ENCODE measurements around the gene CDC27. TPM values are rescaled to one million over a fixed set of nuclear protein-coding genes. Genes with fewer than 3 reads are reported as not detected.

CDC27 gene
- total and polyA plus RNA-seq, 2 of the 4 experiments (the other 2 are of a cell fraction), result 47.7 to 190 TPM

DNA sequence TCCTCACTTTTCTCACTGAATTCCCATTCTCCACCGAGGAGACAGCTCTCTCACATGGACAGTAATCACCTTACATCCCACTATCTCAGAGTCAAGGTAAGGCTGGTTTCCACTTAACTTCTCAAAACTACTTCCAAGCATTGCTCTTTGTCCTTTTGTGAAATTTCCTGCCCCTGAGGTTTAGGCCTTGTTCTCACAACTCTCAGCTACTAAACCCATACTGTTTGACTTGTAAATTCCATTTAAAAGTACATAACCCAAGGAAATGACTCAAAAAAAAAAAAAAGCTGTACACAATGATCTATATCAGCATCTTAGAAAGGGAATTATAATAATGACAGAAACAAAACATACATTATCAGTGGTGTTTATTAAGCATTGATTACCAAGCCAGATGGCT, 8.8 kb downstream of the CDC27 start:
- Histone ChIP-seq H4K8ac (ENCODE audit: low read depth in 2 of 2, low read length in 2 of 2) (no peak overlapping the region), H3K27ac (ENCODE audit: insufficient read depth, low read length) (no peak overlapping the region), H3K9me3 (ENCODE audit: control insufficient read depth, insufficient read depth, low read length) (no peaks in the 10 kb centered on the region), H3K9ac (ENCODE audit: low read depth, low read length) (no peak overlapping the region), H3K9me1 (ENCODE audit: insufficient read depth, low read length) (peaks cover 13% of the 10 kb centered on the region), H3K79me1 (ENCODE audit: low read depth in 1 of 2, low read length in 2 of 2) (peaks cover 8 to 55% of the 10 kb centered on the region in 2 experiments; a peak in 3 of 4 replicates), H3K4me3 (ENCODE audit: insufficient read depth, low read depth, low read length) (no peak overlapping the region), H2BK15ac (ENCODE audit: low read depth, low read length) (no peak overlapping the region), H3K14ac (replicated peaks; ENCODE audit: low read depth, low read length) (0 out of 2 replicates have a peak overlapping the region, but pooled peaks have one; percentile 2), H2BK120ac (ENCODE audit: low read depth, low read length) (no peak overlapping the region), H3K23ac (ENCODE audit: low read depth, low read length) (peak overlapping the region; percentile 9; the same call in 1 of the 2 replicates), H3K4me1 (ENCODE audit: control insufficient read depth, insufficient read depth, low read length) (peaks cover 10% of the 10 kb centered on the region), H3K36me3 (ENCODE audit: control insufficient read depth, insufficient read depth, low read length) (peaks cover 21% of the 10 kb centered on the region), H4K91ac (ENCODE audit: insufficient read depth, low read depth, low read length) (no peak overlapping the region), H2BK20ac (ENCODE audit: low read depth, low read length) (no peak overlapping the region), H4K20me1 (ENCODE audit: insufficient read depth, low read length) (peaks cover 78% of the 10 kb centered on the region), H2AK5ac (ENCODE audit: low read depth, low read length) (no peak overlapping the region), H2AK9ac (replicated peaks; ENCODE audit: low read depth, low read length, poor library complexity) (no peak overlapping the region), H2AFZ (replicated peaks; ENCODE audit: low read length, poor library complexity) (no peak overlapping the region), H3K18ac (ENCODE audit: low read depth, low read length) (no peak overlapping the region), H3K4ac (ENCODE audit: low read depth, low read length) (no peak overlapping the region), H2BK5ac (ENCODE audit: low read depth, low read length, poor library complexity, severe bottlenecking) (no peak overlapping the region), H3K56ac (ENCODE audit: extremely low read depth, insufficient read depth, low read length) (no peak overlapping the region), H3K27me3 (ENCODE audit: control insufficient read depth, insufficient read depth, low read length) (no peaks in the 10 kb centered on the region), H4K5ac (ENCODE audit: low read depth, low read length) (no peak overlapping the region), H3K4me2 (ENCODE audit: low read depth, low read length) (no peak overlapping the region)
- in situ Hi-C loops (cut with MboI; ENCODE audit: low sequenced_read_pairs) (no loop called here), intact Hi-C loops (cut with micrococcal nuclease) (no loop called here), dilution Hi-C loops (cut with HindIII; ENCODE audit: low sequenced_read_pairs, unreplicated experiment) (no loop called here)
- TF ChIP-seq CTCF (conservative IDR thresholded peaks at IDR 0.05; ENCODE audit: low read depth, low read length) (no peak), ELK1 (IDR thresholded peaks at IDR 0.05; ENCODE audit: borderline replicate concordance, low read depth, low read length) (no peak), MAFK (IDR thresholded peaks at IDR 0.05; ENCODE audit: low read depth, low read length) (no peak), MXI1 (IDR thresholded peaks at IDR 0.05; ENCODE audit: borderline replicate concordance, low read depth, low read length) (no peak), RFX5 (IDR thresholded peaks at IDR 0.05; ENCODE audit: low read depth, low read length) (no peak), RAD21 (IDR thresholded peaks at IDR 0.05; ENCODE audit: low read length) (no peak), BHLHE40 (IDR thresholded peaks at IDR 0.05; ENCODE audit: low read depth, low read length) (no peak), POLR2A (IDR thresholded peaks at IDR 0.05; ENCODE audit: low read depth, low read length) (no peak), SMC3 (IDR thresholded peaks at IDR 0.05; ENCODE audit: low read depth, low read length) (no peak)
- ChIA-PET CTCF (no interaction called here), POLR2A (ENCODE audit: unreplicated experiment) (no interaction called here)
- ATAC-seq (ENCODE audit: low read depth), result no peak
- 89% methylated on average over 1 of the region's 1 CpG; no CpG with 5 or more reads in 1 of the 2 experiments for WGBS, 2 experiments (ENCODE audit: extremely low coverage in 2 of 2, insufficient read length in 1 of 2)
- DNase-seq, result no peak
- no TSS peak for BruUV-seq (replicated peaks)
